SH-SY5Y (cell line): Measurements from ENCODE around the gene RNF123.

ENCODE experiments used
- GATA2 ChIP-seq: IDR thresholded peaks from 2 replicates; pipeline ENCODE4 v1.6.1; 2011; ENCODE audit warnings: mild to moderate bottlenecking, low read depth, low read length
- GATA3 ChIP-seq: IDR thresholded peaks from 2 replicates; pipeline ENCODE4 v1.6.1; 2011; ENCODE audit warnings: low read depth, mild to moderate bottlenecking, low read length, moderate library complexity

GRCh38 chr3:49671291-49672288 is 17.8 kb upstream of the RNF123 start:
- no peak for TF ChIP-seq GATA2
- TF ChIP-seq GATA3, result no peak
